Uterus (tissue), 4 donors: Measurements from ENCODE around the gene MEGF9. TPM values are rescaled to one million over a fixed set of nuclear protein-coding genes. Genes with fewer than 3 reads are reported as not detected.

Source experiments
- DNase-seq, 2 donors: peaks; one replicate each; pipeline ENCODE4 v3.0.0-alpha.2; 2019 to 2020
- H3K27ac ChIP-seq, 2 donors: fragments of 200-600 bp; sonication (generic); 1 replicate in 1 of 2; 2 replicates in 1 of 2; pipeline ENCODE4 v1.5.1; 2016 to 2018
- H3K27me3 ChIP-seq, 2 donors: fragments of 200-600 bp; sonication (generic); one replicate each; pipeline ENCODE4 v1.5.1; 2018 to 2019; ENCODE audit warnings: control low read depth in 1 of 2
- H3K36me3 ChIP-seq, 2 donors: fragments of 200-600 bp; sonication (generic); one replicate each; pipeline ENCODE4 v1.5.1; 2019; ENCODE audit warnings: control low read depth in 1 of 2
- H3K4me1 ChIP-seq, 2 donors: fragments of 200-600 bp; sonication (generic); one replicate each; pipeline ENCODE4 v1.5.1; 2018 to 2019; ENCODE audit warnings: control low read depth in 1 of 2
- H3K4me3 ChIP-seq, 2 donors: fragments of 200-600 bp; sonication (generic); 1 replicate in 1 of 2; 2 replicates in 1 of 2; pipeline ENCODE4 v1.5.1; 2018 to 2019; ENCODE audit warnings: mild to moderate bottlenecking in 1 of 2
- H3K9me3 ChIP-seq, 2 donors: fragments of 200-600 bp; sonication (generic); one replicate each; pipeline ENCODE4 v1.5.1; 2019; ENCODE audit warnings: control low read depth in 1 of 2
- CTCF ChIP-seq, 4 experiments: fragments of 200-600 bp in 2 of 4; fragments of 450-650 bp in 2 of 4; sonication (generic) in 2 of 4; IDR thresholded peaks; one replicate each; pipeline ENCODE4 v1.5.1; 2016 to 2019; ENCODE audit warnings: antibody characterized with exemption in 4 of 4, mild to moderate bottlenecking in 2 of 4, moderate library complexity in 1 of 4
- POLR2A ChIP-seq, 2 donors: fragments of 450-650 bp; IDR thresholded peaks; one replicate each; pipeline ENCODE4 v1.6.1; 2016; ENCODE audit warnings: antibody characterized with exemption in 2 of 2, mild to moderate bottlenecking in 1 of 2, moderate library complexity in 1 of 2
- intact Hi-C: fragments of 100-400 bp; cut with DNase I; formaldehyde crosslinking; loops from one replicate; pipeline ENCODE4 v1.15.1; 2023; ENCODE audit warnings: low total_unique reads
- total RNA-seq, 4 donors: library from RNA; depleted of rRNA in 3 of 4; stranded (reverse); fragments of >200 nt in 3 of 4; gene quantifications; one replicate each; pipeline versions ENCODE4 v1.1.0 to v1.2.4, GENCODE V29; 2014 to 2023
- donor health status: DM: yes; HTN: yes; CAD: no.

Gene MEGF9
- total RNA-seq, 4 donors from 2014 or later: 6.1 to 16.2 (median 13.1) TPM

GRCh38 chr9:120737416-120738165 is 23.3 kb upstream of the MEGF9 start:
- DNase-seq: no peak
- intact Hi-C loops: no loop called here
- Histone ChIP-seq H3K27me3 (no peaks in the 10 kb centered on the region), H3K9me3 (no peaks in the 10 kb centered on the region), H3K4me3 (no peak overlapping the region), H3K4me1 (no peaks in the 10 kb centered on the region), H3K27ac (no peak overlapping the region), H3K36me3 (no peaks in the 10 kb centered on the region)
- TF ChIP-seq CTCF (IDR thresholded peaks at IDR 0.05) (no peak), POLR2A (IDR thresholded peaks at IDR 0.05) (no peak)

- no peak for DNase-seq
- Histone ChIP-seq H3K36me3 (no peaks in the 10 kb centered on the region), H3K4me3 (no peak overlapping the region), H3K27ac (no peak overlapping the region), H3K4me1 (no peaks in the 10 kb centered on the region), H3K9me3 (no peaks in the 10 kb centered on the region), H3K27me3 (no peaks in the 10 kb centered on the region)
- TF ChIP-seq POLR2A (IDR thresholded peaks at IDR 0.05) (no peak), CTCF (IDR thresholded peaks at IDR 0.05) (no peak)
- intact Hi-C loops: no loop called here
These were observed 22.6 kb upstream of the MEGF9 start for GRCh38 chr9:120736881-120737280.

GRCh38 chr9:120735415-120736126 is 21.3 kb upstream of the MEGF9 start:
- Histone ChIP-seq H3K36me3 (no peaks in the 10 kb centered on the region), H3K4me1 (no peaks in the 10 kb centered on the region), H3K9me3 (no peaks in the 10 kb centered on the region), H3K4me3 (no peak overlapping the region), H3K27ac (no peak overlapping the region), H3K27me3 (no peaks in the 10 kb centered on the region)
- no peak for TF ChIP-seq POLR2A (IDR thresholded peaks at IDR 0.05)
- no peak for TF ChIP-seq CTCF (IDR thresholded peaks at IDR 0.05)
- intact Hi-C loops: no loop called here
- no peak for DNase-seq

DNA sequence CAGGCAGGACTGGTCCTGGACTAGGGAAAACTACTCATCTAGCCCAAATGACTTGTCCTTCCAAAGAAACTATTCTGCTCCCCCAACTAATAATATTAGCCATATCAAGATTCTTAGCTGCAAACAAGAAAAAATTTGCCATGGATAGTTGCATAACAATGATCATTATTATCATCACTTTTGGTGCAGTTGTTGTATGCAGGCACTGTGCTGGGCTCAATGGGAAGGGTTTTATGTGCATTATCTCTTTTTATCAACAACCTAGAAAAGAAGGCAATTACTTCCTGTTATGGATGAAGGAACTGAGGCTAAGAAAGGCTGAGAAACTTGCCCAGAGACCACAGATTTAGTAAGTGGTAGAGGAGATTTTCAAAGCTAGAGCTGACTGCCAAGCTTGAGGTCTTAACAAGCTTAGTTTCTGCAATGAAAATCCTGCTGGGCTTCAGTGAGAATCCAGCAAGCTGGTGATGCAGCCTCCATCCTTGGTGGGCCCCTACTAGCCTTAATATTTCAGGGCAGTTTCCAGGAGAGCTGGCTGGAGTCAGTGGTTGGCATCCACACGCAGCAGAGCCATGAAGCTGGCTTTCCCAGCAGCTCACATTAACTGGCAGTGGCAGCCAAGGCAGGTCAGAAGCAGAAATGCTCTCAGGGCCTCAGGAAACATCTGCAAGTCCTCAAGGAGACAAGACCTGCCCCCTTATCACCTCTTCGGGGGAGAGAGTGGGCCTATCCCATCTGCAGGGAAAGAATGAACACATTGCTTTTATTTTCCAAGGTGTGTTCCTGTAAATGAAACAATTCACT is 20.5 kb upstream of the MEGF9 start:
- no peak for DNase-seq
- Histone ChIP-seq H3K36me3 (no peaks in the 10 kb centered on the region), H3K27me3 (no peaks in the 10 kb centered on the region), H3K9me3 (no peaks in the 10 kb centered on the region), H3K4me3 (no peak overlapping the region), H3K27ac (no peak overlapping the region), H3K4me1 (no peaks in the 10 kb centered on the region)
- no peak for TF ChIP-seq CTCF (IDR thresholded peaks at IDR 0.05)
- no peak for TF ChIP-seq POLR2A (IDR thresholded peaks at IDR 0.05)
- intact Hi-C loops: no loop called here
